ENCODE measurements around the gene TLK2. TPM values are rescaled to one million over a fixed set of nuclear protein-coding genes. Genes with fewer than 3 reads are reported as not detected.
A peak's percentile ranks its signal among the peaks of the same experiment; 100 is the strongest.

Gene TLK2
- total and polyA plus RNA-seq, 12 donors: 9.2 to 41.9 (median 31.5) TPM

GRCh38 chr17:62580947-62581346, 102.3 kb downstream of the TLK2 start:
- Histone ChIP-seq H3K36me3 (peaks cover 0 to 99% (median 29%) of the 10 kb centered on the region in 9 donors), H3K9me3 (no peaks in the 10 kb centered on the region), H3K4me3 (no peak overlapping the region), H3K27ac (no peak overlapping the region), H3K27me3 (no peaks in the 10 kb centered on the region), H3K4me1 (peaks cover 0 to 5% (median 0%) of the 10 kb centered on the region in 9 donors)
- WGBS, 2 donors: 96 to 99% methylated on average over 2 of the region's 2 CpGs
- intact Hi-C loops (cut with DNase I): no loop called here
- ATAC-seq (no peak), DNase-seq (no peak)
- no peak for TF ChIP-seq CTCF (IDR thresholded peaks at IDR 0.05)

GRCh38 chr17:62581764-62582163, 103.1 kb downstream of the TLK2 start:
- Histone ChIP-seq H3K27me3 (no peaks in the 10 kb centered on the region), H3K36me3 (peaks cover 0 to 99% (median 30%) of the 10 kb centered on the region in 9 donors), H3K9me3 (no peaks in the 10 kb centered on the region), H3K27ac (no peak overlapping the region), H3K4me3 (no peak overlapping the region), H3K4me1 (peaks cover 0 to 5% (median 0%) of the 10 kb centered on the region in 9 donors)
- intact Hi-C loops (cut with DNase I): no loop called here
- ATAC-seq: peak in 1 of 8 donors; percentile 35
- TF ChIP-seq CTCF (IDR thresholded peaks at IDR 0.05): no peak
- 80 to 81% methylated on average over 1 of the region's 1 CpG for WGBS, 2 donors
- DNase-seq: no peak

- 48 to 66% methylated on average over 2 of the region's 2 CpGs for WGBS, 2 donors
- Histone ChIP-seq H3K4me1 (peaks cover 0 to 15% (median 0%) of the 10 kb centered on the region in 9 donors), H3K27me3 (no peaks in the 10 kb centered on the region), H3K36me3 (peaks cover 0 to 97% (median 27%) of the 10 kb centered on the region in 9 donors), H3K4me3 (no peak overlapping the region), H3K27ac (peak overlapping the region in 1 of 10 donors; percentile 4), H3K9me3 (no peaks in the 10 kb centered on the region)
- no peak for TF ChIP-seq CTCF (IDR thresholded peaks at IDR 0.05)
- intact Hi-C loops (cut with DNase I): no loop called here
- DNase-seq (no peak), ATAC-seq (peak in 7 of 8 donors; percentile 38 to 93 (median 84))
Observed at GRCh38 chr17:62587554-62587953, 108.9 kb downstream of the TLK2 start.

- WGBS, 2 donors: 81 to 83% methylated on average over 7 of the region's 7 CpGs
- peak in 4 of 8 donors; percentile 27 to 43 (median 34) for ATAC-seq
- intact Hi-C loops (cut with DNase I): no loop called here
- no peak for TF ChIP-seq CTCF (IDR thresholded peaks at IDR 0.05)
- H3K4me1 ChIP-seq: peaks cover 0 to 15% (median 0%) of the 10 kb centered on the region in 9 donors
- no peak overlapping the region for H3K4me3 ChIP-seq
- H3K9me3 ChIP-seq: no peaks in the 10 kb centered on the region
- peaks cover 0 to 97% (median 27%) of the 10 kb centered on the region in 9 donors for H3K36me3 ChIP-seq
- H3K27me3 ChIP-seq: no peaks in the 10 kb centered on the region
- no peak for DNase-seq
- peak overlapping the region in 1 of 10 donors; percentile 10 for H3K27ac ChIP-seq
Observed at GRCh38 chr17:62588109-62588508, 109.5 kb downstream of the TLK2 start.
